Kidney epithelial cell (primary cell): ENCODE measurements around the gene CBFA2T2. TPM values are rescaled to one million over a fixed set of nuclear protein-coding genes. Genes with fewer than 3 reads are reported as not detected.
"Not testable (repeated sequence)": the region's sequence is repeated elsewhere in the genome, so short reads cannot be mapped to it uniquely, and the experiment has no call there.

Experiments used
- DNase-seq: peaks from one replicate; pipeline ENCODE4 v3.0.0-alpha.2; 2010; ENCODE audit warnings: low read depth
- H3K27me3 ChIP-seq: 2 replicates; pipeline ENCODE4 v1.6.0; 2011; ENCODE audit warnings: low read length; ENCODE audit not compliant: control insufficient read depth, insufficient read depth
- H3K36me3 ChIP-seq: 2 replicates; pipeline ENCODE4 v1.5.1; 2011; ENCODE audit warnings: low read length; ENCODE audit not compliant: control insufficient read depth, insufficient read depth
- H3K4me3 ChIP-seq: 2 replicates; pipeline ENCODE4 v1.5.1; 2011; ENCODE audit warnings: low read depth, mild to moderate bottlenecking, control low read depth, low read length
- total RNA-seq: library from RNA; depleted of rRNA; stranded (reverse); fragments of >200 nt; gene quantifications from 2 replicates; pipeline ENCODE4 v1.2.3, GENCODE V29; 2015
- TF ChIP-seq, protein P1 (sequence below): IDR thresholded peaks from 2 replicates; pipeline ENCODE4 v1.5.1; 2011; ENCODE audit warnings: mild to moderate bottlenecking, moderate library complexity, low read length, control low read depth, inconsistent platforms; ENCODE audit not compliant: insufficient read depth, poor library complexity, severe bottlenecking

The CBFA2T2 gene
- total RNA-seq, 1 donor from 2014 or later = 13.4 TPM

DNA sequence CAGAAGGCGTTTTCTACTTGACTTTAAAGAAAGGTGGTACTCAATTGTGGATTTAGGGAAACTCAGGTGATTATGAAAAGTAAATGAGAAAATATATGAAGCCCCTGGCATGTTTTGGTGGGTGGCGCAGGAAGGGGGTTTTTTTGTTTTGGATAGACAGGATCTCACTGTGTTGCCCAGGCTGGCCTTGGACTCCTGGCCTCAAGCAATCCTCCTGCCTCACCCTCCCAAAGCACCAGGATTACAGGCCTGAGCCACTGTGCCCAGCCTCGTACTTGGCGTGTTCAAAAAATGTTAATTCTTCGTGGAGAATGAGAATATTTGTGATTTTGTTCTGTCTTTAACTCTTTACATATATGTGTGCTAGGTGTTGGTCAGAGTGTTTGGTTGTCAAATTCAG lies 140.1 kb downstream of the CBFA2T2 start:
- DNase-seq = no peak
- H3K36me3 ChIP-seq = no peaks in the 10 kb centered on the region
- no peak overlapping the region for H3K4me3 ChIP-seq
- TF ChIP-seq, protein P1, sequence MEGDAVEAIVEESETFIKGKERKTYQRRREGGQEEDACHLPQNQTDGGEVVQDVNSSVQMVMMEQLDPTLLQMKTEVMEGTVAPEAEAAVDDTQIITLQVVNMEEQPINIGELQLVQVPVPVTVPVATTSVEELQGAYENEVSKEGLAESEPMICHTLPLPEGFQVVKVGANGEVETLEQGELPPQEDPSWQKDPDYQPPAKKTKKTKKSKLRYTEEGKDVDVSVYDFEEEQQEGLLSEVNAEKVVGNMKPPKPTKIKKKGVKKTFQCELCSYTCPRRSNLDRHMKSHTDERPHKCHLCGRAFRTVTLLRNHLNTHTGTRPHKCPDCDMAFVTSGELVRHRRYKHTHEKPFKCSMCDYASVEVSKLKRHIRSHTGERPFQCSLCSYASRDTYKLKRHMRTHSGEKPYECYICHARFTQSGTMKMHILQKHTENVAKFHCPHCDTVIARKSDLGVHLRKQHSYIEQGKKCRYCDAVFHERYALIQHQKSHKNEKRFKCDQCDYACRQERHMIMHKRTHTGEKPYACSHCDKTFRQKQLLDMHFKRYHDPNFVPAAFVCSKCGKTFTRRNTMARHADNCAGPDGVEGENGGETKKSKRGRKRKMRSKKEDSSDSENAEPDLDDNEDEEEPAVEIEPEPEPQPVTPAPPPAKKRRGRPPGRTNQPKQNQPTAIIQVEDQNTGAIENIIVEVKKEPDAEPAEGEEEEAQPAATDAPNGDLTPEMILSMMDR = no peak
- no peaks in the 10 kb centered on the region for H3K27me3 ChIP-seq

DNA sequence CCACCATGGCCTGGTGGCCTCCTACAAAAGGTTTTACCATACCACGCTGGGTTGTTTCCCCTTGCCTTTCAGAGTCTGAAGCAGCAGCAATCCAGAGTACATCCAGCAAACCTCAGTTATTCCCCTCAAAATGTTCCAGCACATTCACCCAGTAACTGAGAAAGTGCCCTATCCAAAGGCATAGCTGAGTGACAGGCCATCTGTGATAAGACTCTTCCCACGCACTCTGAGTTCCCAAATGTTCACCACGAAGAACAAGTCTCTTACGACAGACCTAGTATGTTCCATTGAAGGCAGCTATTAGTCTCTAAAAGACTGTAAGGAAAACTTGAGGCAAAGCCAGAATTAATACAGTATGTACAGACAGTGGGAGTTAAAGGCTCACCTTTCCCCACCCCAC lies 140.6 kb downstream of the CBFA2T2 start:
- Histone ChIP-seq H3K4me3 (no peak overlapping the region), H3K27me3 (no peaks in the 10 kb centered on the region), H3K36me3 (no peaks in the 10 kb centered on the region)
- TF ChIP-seq, protein P1 = no peak
- no peak for DNase-seq

DNA sequence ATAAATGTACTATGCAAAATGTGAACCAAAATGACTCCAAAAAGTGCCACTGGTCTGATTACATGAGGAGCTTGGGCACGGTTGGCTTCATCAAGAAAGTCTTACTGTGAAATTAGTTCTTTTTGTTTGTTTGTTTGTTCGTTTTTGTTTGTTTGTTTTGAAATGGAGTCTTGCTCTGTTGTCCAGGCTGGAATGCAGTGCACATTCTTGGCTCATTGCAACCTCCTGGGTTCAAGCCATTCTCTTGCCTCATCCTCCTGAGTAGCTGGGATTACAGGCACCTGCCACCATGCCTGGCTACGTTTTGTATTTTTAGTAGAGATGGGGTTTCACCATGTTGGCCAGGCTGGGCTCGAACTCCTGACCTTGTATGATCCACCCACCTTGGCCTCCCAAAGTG lies 142.0 kb downstream of the CBFA2T2 start:
- H3K27me3 ChIP-seq, H3K36me3 ChIP-seq, H3K4me3 ChIP-seq, DNase-seq: not testable (repeated sequence)

DNA sequence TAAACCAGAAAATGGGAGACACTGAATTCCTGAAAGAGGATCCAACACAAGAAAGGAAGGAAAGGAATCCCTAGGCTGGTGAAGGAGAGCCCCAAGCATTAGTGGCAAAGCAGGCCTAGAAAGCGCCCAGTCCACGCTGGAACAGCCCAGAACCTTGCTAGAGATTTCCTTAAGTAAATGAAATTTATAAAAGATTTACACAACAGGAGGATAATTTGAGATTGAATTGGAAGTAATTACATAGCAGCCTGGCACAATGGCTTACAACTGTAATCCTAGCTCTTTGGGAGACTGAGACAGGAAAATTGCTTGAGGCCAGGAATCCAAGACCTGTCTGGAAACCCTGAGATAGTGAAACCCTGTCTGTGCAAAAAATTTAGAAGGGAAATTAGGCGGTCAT lies 145.4 kb downstream of the CBFA2T2 start:
- TF ChIP-seq, protein P1 = no peak
- Histone ChIP-seq H3K4me3 (no peak overlapping the region), H3K27me3 (no peaks in the 10 kb centered on the region), H3K36me3 (no peaks in the 10 kb centered on the region)
- no peak for DNase-seq

DNA sequence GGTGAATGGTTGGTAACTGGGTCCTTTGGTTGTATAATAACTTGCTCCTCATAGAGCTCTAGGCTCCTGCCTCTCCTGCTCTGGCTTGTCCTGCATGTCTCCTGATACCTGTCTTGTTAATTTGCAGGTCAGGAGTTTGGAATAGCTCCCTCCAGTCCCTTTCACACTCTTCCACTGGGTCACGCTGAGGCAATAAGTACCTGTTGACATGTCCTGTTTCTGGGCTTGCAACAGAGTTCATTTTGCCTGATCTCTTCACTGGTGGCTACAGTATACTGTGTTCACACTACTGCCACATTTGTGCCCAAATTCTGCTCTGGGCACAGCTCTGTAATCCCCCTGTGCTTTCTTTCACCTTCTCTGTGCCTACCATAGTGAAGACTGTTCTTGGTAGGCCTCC lies 146.9 kb downstream of the CBFA2T2 start:
- no peaks in the 10 kb centered on the region for H3K27me3 ChIP-seq
- no peak overlapping the region for H3K4me3 ChIP-seq
- H3K36me3 ChIP-seq = no peaks in the 10 kb centered on the region
- TF ChIP-seq, protein P1 = no peak
- no peak for DNase-seq

DNA sequence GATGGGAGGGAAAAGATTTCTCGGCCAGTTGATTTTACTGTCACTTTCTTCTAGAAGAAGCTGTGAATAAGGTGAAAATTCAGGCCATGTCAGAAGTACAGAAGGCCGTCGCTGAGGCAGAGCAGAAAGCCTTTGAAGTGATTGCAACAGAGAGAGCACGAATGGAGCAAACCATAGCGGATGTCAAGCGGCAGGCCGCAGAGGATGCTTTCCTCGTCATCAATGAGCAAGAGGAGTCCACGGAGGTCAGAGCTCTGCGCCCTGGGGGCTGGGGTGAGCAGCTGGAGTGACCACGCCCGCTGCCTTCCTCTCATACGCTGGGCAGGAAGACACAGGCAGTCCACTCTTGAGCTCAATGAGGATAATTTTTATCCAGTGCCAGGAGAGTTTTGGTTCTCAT lies 150.4 kb downstream of the CBFA2T2 start:
- H3K4me3 ChIP-seq = no peak overlapping the region
- H3K27me3 ChIP-seq = no peaks in the 10 kb centered on the region
- TF ChIP-seq, protein P1 = no peak
- DNase-seq = no peak
- no peaks in the 10 kb centered on the region for H3K36me3 ChIP-seq
